Stimulated activated CD4-positive, alpha-beta T cell treated with anti-CD3 and anti-CD28 coated beads, Interleukin-15, amount 100 ng/mL, for 24 hours (primary cell): ENCODE measurements around the gene AKAP17A.
"Not testable (repeated sequence)": the region's sequence is repeated elsewhere in the genome, so short reads cannot be mapped to it uniquely, and the experiment has no call there.

Experiments used
- DNase-seq: peaks from one replicate; pipeline ENCODE4 v3.0.0-alpha.2; 2020

AKAP17A gene, protein sequence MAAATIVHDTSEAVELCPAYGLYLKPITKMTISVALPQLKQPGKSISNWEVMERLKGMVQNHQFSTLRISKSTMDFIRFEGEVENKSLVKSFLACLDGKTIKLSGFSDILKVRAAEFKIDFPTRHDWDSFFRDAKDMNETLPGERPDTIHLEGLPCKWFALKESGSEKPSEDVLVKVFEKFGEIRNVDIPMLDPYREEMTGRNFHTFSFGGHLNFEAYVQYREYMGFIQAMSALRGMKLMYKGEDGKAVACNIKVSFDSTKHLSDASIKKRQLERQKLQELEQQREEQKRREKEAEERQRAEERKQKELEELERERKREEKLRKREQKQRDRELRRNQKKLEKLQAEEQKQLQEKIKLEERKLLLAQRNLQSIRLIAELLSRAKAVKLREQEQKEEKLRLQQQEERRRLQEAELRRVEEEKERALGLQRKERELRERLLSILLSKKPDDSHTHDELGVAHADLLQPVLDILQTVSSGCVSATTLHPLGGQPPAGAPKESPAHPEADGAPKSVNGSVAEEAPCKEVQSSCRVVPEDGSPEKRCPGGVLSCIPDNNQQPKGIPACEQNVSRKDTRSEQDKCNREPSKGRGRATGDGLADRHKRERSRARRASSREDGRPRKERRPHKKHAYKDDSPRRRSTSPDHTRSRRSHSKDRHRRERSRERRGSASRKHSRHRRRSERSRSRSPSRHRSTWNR

DNA sequence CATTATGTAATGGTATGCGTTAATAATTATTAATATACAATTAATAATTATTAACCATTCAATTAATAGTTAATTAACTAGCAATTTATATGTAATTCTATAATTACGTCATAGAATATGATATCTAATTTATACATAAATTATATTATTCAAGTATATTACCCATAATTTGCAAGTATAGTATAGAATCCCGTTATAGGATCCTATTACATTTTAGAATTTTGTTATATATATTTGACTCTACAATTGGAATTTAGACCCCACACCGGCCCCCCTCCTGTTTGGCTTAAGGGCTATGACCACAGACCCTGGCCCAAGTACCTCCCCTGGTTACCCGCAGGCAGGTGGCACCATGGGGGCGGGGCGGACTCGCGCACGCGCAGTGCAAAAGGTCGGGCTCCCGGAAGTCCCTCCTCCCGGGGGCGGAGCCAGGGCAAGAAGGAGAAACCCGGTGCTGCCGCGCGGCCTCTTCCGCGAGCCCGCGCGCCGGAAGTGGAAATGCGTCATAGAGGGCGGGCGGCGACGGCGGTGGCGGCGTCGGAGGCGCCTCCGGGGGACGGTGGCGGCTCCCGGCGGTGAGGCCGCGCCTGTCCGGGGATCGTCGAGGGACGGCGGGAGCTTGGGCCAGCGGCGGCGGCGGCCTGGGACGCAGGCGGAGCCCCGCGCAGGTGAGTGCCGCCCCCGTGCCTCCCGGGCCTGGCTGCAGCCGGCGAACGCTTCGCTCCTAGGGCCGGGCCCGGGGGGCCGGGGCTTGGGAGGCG, at the start of gene AKAP17A:
AKAP17A (plus strand) TSS at position 503 of the 761 bp plus-strand sequence. CDS start 1,859 bp downstream, outside the sequence.
- peak; percentile 98 for DNase-seq

DNA sequence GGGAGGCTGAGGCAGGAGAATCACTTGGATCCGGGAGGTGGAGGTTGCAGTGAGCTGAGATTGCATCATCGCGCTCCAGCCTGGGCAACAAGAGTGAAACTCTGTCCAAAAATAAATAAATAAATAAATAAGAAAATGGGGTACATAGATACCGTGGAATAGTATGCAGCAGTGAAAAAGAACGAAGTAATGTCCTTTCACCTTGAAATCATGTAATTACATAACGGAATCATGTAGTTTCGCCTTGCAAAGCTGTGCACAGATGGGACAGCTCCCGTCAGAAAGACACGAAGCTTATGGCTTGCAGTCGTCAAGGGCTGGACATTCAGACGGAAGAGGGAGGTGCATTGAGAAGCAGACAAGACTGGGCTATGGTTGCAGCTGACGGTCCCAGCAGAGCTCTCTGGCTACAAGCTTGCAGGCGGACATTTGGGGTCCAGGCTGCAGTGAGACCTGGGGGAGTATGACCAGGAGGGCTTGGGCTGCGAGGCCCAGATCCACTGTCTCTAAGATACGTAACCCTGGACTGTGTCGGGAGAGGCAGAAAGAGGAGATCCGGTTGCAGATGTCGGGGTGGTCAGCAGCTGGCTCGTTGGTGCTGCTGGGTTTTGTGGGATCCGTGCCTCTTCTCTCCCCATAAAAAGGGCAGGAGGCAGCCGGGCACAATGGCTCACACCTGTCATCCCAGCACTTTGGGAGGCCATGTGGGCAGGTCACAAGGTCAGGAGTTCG, 48.2 kb upstream of the AKAP17A start:
- no peak for DNase-seq

DNA sequence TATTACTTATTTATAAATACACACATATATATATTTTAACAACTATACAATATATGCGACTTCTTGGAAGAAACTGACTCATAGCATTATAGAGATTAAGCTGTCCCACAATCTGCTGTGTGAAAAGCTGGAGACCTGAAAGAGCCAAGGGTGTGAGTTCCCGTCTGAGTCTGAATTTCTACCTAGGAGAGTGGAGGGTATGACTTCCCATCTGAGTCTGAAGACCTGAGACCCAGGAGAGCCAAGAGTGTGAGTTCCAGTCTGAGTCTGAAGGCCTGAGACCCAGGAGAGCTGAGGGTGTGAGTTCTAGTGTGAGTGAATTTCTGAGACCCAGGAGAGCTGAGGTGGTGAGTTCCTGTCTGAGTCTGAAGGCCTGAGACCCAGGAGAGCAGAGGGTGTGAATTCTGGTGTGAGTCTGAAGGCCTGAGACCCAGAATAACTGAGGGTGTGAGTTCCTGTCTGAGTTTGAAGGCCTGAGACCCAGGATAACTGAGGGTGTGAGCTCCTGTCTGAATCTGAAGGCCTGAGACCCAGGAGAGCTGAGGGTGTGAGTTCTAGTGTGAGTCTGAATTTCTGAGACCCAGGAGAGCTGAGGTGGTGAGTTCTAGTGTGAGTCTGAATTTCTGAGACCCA, 45.5 kb upstream of the AKAP17A start:
- DNase-seq: no peak

DNA sequence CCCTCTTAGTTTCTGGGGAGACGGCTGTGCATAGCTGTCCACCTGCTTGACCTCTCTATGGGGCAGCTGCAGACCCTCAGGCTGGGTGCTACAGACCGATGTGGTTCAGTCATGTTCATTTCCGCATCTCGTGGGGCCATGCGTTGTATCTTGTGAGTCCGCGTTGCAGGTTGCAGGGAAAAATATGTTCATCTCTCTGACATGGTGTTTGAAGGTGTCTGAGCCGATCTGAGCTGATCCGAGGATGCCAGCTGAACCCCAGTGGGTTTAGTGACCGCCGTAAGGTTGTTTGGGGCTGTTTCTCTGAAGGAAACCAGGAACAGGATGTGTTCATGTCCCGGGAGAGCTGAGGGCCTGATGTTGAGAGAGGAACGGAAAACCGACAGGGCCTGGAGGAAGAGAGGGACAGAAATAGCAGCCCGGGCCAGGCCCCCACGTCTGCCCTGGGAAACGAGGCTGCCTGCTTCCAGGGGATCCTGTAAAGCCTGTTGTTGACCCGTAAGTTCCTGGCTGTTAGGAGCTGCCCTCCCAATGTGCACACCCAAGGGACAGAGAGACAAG, 44.6 kb upstream of the AKAP17A start:
- DNase-seq: no peak

DNA sequence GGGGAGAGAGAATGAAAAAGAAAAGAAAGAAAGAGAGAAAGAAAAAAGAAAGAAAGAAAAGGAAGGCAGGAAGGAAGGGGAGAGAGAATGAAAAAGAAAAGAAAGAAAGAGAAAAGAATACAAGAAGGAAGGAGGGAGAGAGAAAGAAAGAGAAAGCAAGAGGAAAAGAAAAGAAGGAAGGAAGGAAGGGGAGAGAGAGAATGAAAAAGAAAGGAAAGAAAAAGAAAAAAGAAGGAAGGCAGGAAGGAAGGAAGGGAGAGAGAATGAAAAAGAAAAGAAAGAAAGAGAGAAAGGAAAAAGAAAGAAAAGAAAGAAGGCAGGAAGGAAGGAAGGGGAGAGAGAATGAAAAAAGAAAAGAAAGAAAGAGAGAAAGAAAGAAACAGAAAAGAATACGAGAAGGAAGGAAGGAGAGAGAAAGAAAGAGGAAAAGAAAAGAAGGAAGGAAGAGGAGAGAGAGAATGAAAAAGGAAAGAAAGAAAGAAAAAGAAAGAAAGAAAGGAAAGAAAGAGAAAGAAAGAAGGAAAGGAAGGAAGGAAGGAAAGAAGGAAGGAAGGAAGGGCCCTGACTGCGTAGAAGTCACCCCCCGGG, 39.4 kb upstream of the AKAP17A start:
- DNase-seq: no peak

DNA sequence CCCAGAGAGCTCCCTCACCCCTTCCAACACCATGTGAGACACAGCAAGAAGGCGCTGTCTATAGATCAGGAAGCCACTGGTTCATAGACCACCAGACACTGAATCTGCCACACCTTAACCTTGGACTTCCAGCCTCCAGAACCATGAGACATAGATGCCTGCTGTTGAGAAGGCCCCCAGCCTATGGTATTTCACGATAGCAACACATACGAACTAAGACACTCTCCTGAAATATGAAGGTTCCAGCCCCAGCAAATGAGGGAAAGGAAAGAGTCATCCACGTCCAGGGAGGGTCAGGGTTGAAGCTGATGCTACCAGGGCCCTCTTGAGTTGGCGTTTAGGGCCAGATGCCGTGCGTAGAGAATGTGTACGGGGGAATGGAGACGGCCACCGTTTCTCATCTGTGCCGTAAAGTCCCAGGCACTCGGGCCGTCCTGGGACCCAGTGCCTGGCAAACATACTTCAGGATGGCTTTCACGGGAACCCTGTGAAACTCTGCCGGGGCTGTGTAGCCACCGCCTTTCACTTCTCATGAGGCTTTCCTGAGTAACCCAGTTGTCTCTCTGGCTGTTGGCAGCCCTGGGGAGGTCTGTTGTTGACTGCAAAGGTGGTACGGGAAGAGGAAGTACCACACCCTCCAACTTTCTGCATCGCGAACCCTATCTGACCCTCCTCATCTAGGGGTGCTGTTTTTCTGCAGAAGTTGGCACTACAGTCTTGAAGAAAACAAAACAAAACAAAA, 36.8 kb upstream of the AKAP17A start:
- DNase-seq: peak; percentile 27

DNA sequence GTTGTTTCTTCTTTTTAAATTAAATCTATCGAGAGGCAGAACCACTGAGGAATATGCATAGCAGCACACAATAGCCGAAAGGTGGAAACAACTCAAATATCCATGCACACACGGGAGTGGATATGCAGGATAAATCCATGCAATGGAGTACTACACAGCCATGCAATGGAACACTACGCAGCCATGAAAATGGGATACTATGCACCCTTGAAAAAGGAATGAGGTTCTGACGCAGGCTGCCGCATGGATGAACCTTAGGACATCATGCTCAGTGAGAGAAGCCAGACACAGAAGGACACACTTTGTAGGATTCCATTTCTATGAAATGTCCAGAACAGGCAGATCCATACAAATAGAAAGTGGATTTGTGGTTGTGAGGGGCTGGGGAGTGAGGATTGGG, 36.0 kb upstream of the AKAP17A start:
- no peak for DNase-seq

DNA sequence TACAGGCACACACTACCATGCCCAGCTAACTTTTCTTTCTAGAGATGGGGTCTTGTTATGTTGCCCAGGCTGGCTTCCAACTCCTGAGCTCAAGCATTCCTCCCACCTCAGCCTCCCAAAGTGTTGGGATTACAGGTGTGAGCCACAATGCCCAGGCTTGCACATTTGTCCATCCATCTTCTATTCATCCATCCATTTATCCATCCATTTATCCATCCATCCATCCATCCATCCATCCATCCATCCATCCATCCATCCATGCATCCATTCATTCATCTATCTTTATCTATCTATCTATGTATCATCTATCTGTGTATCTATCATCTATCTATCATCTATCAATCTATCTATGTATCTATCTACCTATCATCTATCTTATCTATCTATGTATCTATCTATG, 34.0 kb upstream of the AKAP17A start:
- DNase-seq: not testable (repeated sequence)

DNA sequence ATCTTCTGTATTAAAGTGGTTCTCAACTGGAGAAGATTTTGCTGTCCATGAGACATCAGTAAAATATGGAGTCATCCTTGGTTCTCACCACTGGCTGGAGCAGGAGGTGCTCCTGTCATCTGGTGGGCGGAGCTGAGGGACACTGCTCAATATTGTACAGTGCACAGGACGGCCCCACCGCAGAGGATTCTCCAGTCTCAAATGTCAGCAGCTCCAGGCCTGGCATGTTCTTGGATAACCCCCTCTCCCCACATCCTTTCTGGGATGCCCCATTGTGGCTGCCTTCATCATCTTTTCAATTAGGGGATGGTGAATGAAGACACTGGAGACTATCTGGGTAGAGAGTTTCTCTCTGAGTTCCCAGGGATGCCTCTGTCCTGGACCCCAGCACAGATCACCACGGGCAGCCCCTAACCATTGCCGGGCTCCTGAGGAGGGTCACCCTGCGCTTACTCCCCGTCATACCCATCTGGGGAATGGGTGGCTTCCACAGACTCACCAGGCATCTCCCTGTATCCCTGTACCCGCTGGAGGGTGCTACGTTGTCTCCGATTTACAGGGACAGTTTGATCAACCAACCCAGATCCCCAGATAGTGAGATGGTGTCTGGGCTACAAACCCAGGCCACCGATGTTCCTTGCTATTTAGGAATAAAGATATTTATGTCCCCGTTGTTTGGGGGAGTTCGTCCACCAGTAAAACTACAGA, 32.5 kb upstream of the AKAP17A start:
- DNase-seq: no peak

DNA sequence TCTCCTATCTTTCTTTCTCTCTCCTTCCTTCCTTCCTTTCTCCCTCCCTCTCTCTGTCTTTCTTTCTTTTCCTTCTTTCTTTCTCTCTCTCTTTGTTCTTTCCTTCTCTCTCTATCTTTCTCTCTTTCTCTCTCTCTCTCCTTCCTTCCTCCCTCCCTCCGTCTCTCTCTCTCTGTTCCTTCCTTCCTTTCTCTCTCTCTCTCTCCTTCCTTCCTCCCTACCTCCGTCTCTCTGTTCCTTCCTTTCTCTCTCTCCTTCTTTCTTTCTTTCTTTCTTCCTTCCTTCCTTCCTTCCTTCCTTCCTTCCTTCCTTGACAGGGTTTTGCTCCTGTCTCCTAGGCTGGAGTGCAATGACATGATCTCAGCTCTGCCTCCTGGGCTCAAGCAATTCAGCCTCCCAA, 30.2 kb upstream of the AKAP17A start:
- DNase-seq: no peak

DNA sequence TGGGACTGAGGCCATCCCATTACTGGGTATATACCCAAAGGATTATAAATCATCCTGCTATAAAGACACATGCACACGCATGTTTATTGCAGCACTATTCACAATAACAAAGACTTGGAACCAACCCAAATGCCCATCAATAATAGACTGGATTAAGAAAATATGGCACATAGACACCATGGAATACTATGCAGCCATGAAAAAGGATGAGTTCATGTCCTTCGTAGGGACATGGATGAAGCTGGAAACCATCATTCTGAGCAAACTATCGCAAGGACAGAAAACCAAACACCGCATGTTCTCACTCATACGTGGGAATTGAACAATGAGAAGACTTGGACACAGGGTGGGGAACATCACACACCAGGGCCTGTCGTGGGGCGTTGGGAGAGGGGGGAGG, 27.3 kb upstream of the AKAP17A start:
- DNase-seq: not testable (repeated sequence)

DNA sequence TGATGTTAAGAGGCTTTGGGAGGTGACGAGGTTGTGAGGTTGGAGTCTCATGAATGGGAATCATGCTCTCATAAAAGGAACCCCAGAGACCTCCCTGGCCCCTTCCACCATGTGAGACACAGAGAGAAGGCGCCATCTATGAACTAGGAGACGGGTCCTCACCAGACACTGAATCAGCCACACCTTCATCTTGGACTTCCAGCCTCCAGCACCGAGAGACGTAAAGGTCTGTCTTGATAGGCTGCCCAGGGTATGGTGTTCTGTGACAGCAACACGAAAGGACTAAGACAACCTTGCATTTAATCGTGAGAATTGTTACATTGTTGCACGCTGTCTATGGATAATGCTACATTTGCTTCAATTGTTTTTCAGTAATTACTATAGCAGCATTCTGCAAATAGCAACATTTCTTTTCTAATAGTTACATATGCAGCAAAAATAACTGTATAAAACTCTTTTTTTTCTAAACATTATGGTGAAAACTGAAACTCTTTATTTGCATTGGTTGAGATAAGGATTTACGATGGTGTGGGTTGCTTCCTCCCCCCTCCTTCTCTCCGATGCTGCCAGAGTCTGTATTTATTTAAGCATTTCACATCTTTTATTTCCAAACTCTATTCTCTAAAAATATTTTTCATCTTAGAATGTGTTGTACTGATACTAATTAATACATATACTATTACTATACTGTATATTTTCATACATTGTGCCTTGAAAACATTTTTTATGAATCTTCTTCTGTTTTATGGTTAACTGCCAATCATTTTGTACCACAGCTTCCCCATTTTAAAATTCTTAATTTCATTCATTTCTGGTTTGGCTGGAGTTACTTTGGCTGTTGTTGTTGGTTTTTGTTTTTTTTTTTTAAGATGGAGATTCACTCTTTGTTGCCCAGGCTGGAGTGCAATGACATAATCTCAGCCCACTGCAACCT, 26.4 kb upstream of the AKAP17A start:
- DNase-seq: no peak

DNA sequence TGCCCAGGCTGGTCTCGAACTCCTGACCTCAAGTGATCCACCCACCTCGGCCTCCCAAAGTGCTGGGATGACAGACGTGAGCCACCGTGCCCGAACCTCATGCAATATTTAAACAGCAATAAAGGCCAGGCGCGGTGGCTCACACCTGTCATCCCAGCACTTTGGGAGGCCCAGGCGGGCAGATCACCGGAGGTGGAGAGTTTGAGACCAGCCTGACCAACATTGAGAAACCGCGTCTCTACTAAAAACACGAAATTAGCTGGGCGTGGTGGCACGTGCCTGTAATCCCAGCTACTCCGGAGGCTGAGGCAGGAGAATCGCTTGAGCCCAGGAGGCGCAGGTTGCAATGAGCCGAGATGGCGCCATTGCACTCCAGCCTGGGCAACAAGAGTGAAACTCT, 17.2 kb upstream of the AKAP17A start:
- DNase-seq: not testable (repeated sequence)

DNA sequence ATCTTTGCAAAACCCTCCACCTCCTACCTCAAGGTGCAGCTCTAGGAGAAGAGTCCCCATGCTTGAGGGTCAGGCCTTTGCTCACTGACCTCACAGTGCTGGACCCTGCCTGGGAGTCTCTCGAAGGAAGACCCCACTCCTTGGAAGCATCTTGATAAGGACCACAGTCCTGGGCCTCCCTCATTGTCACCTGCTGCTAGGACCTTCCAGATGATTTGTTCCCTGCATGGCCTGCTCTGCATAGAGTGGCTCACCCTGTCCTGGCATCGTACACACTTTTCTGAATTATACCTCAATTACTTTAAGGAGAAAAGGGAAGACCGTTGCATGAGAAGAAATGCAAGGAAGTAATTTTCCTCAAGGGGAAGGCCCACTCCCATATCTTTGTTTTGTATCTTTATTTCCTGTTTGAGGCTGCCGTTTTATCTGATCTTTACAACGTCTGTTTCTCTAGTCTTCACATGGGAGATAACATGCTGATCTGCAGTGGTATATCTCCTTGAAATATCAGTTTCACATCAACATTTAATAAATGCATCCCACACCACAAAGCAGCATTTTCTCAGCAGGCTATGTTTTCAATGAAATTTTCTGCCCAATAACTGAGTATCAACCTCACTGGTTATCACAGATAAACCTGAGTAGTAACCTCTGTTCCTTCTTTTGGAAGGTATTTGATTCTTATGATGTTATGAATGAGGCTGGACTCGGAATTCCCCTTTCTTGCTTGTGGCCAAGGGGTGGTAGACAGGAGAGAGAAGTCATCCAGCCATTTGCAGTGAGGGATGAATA, 15.0 kb upstream of the AKAP17A start:
- DNase-seq: no peak

DNA sequence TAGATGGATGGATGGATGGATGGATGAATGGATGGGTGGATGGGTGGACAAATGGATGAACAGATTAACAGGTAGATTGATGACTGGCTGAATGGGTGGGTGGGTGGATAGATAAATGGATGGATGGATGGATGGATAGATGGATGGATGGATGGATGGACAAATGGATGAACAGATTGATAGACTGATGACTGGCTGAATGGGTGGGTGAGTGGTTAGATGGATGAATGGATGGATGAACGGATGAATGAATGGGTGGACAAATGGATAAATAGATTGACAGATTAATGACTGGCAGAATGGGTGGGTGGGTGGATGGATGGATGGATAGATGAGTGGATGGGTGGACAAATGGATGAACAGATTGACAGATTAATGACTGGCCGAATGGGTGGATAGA, 13.6 kb upstream of the AKAP17A start:
- DNase-seq: no peak

DNA sequence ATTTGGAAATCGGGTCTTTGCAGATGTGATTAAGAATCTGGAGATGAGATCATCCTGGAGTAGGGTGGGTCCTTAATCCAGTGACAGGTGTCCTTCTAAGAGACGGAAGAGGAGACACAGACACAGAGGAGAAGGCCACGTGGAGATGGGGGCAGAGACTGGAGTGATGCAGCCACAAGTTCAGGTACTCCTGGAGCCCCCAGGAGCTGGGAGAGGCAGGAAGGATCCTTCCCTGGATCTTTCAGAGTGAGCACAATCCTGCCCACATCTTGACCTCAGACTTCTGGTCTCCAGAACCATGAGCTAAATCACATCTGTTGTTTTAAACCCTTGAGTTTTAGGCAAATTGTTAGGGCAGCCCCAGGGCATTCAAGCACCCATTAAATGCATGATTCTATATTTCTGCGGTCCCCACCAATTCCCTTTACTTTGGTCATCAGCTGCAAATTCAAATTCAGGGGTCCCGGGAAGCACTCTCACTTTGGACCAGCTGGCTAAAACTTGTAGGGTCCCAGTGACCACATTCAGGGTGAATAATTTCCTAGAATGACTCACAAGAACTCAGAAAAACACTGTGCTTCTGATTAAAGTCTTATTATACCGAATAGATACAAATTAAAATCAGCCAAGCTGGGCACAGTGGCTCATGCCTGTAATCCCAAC, 12.8 kb upstream of the AKAP17A start:
- DNase-seq: no peak

DNA sequence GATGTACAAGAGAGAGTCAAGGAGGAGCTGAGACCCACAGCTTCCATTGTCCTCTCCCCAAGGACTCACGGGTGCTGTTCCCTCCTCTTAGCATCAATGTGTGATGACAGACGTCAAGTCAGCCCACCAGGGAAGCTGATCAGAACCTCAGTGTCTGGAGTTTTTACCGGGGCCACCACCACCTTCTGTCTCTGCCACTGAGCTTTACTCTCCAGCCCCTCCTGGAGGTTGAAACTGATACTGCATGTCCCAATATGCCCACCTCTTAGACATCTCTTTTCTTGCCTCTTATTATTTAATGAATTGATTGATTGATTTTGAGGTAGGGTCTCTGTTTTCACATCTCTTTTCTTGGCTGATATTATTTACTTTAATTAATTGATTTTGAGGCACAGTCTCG, 10.3 kb upstream of the AKAP17A start:
- peak; percentile 87 for DNase-seq
